Tibial artery (tissue), 4 donors: ENCODE measurements around the gene PRM1.

Experiments
- DNase-seq, 2 donors: peaks; one replicate each; pipeline ENCODE4 v3.0.0-alpha.2; 2019
- H3K27ac ChIP-seq, 2 donors: fragments of 200-600 bp; sonication (generic) in 1 of 2; 1 replicate in 1 of 2; 2 replicates in 1 of 2; pipeline ENCODE4 v1.5.1; 2018 to 2019; ENCODE audit warnings: mild to moderate bottlenecking in 1 of 2
- H3K27me3 ChIP-seq, 2 donors: fragments of 200-600 bp; sonication (generic) in 1 of 2; one replicate each; pipeline versions ENCODE4 v1.5.1 to v1.6.0; 2016 to 2019
- H3K36me3 ChIP-seq, 3 donors: fragments of 200-600 bp; sonication (generic) in 2 of 3; one replicate each; pipeline ENCODE4 v1.5.1; 2016 to 2019; ENCODE audit warnings: mild to moderate bottlenecking in 2 of 3
- H3K4me1 ChIP-seq, 4 donors: fragments of 200-600 bp; sonication (generic) in 2 of 4; 1 replicate in 3 of 4; 2 replicates in 1 of 4; pipeline ENCODE4 v1.5.1; 2016 to 2019
- H3K4me3 ChIP-seq, 2 donors: fragments of 200-600 bp; sonication (generic) in 1 of 2; 1 replicate in 1 of 2; 2 replicates in 1 of 2; pipeline ENCODE4 v1.5.1; 2018 to 2019; ENCODE audit warnings: mild to moderate bottlenecking in 2 of 2
- H3K9me3 ChIP-seq, 3 donors: fragments of 200-600 bp; sonication (generic) in 1 of 3; one replicate each; pipeline ENCODE4 v1.5.1; 2016 to 2019
- CTCF ChIP-seq, 2 experiments: fragments of 200-600 bp in 1 of 2; fragments of 450-650 bp in 1 of 2; IDR thresholded peaks; one replicate each; pipeline ENCODE4 v1.5.1; 2017 to 2019; ENCODE audit warnings: antibody characterized with exemption in 2 of 2, mild to moderate bottlenecking in 1 of 2, moderate library complexity in 1 of 2
- intact Hi-C: fragments of 100-400 bp; cut with DNase I; formaldehyde crosslinking; loops from one replicate; pipeline ENCODE4 v1.15.0; 2023; ENCODE audit warnings: low total_unique reads

The PRM1 gene

GRCh38 chr16:11240636-11241473, 40.3 kb downstream of the PRM1 start:
- no peaks in the 10 kb centered on the region for H3K4me1 ChIP-seq
- no peaks in the 10 kb centered on the region for H3K27me3 ChIP-seq
- H3K36me3 ChIP-seq, result no peaks in the 10 kb centered on the region
- no peaks in the 10 kb centered on the region for H3K9me3 ChIP-seq
- H3K27ac ChIP-seq, result peak overlapping the region in 1 of 2 donors; percentile 17
- DNase-seq, result no peak
- TF ChIP-seq CTCF (IDR thresholded peaks at IDR 0.05), result no peak
- no peak overlapping the region for H3K4me3 ChIP-seq
- intact Hi-C loops, result no loop called here

DNA sequence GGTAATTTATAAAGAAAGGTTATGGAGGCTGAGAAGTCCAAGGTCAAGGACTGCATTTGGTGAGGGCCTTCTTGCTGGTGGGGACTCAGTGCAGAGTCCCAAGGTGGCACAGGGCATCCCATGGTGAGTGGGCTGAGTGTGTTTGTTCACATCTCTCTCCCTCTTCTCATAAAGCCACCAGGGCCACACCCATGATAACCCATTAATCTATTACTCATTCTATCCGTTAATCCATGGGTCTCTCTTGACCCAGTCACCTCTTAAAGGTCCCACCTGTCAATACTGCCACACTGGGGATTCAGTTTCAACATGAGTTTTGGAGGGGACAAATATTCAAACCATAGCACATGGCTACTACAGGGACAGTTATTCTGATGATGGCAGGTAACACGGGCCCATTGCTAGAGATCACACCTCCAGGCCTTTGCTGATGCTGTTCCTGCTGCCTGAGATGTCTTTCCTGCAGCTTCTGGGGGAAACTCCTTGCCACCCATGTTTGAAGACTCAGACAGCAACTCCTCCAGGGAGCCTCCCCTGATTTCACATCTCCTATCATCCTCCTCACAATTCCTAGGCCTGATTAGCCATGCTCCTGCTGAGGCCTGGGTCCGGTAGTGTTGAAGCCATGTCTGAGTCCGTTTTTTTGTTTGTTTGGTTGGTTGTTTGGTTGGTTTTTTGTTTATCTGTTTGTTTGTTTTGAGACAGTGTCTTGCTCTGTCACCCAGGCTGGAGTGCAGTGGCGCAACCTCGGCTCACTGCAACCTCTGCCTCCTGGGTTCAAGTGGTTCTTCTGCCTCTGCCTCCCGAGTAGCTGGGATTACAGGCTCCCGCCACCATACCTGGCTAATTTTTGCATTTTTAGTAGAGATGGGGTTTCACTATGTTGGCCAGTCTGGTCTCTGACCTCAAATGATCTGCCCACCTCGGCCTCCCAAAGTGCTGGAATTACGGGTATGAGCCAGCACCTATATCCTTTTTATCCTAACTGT, 41.2 kb downstream of the PRM1 start:
- no peak for TF ChIP-seq CTCF (IDR thresholded peaks at IDR 0.05)
- Histone ChIP-seq H3K36me3 (no peaks in the 10 kb centered on the region), H3K27me3 (no peaks in the 10 kb centered on the region), H3K4me1 (no peaks in the 10 kb centered on the region), H3K9me3 (no peaks in the 10 kb centered on the region), H3K27ac (peak overlapping the region in 1 of 2 donors; percentile 17), H3K4me3 (no peak overlapping the region)
- intact Hi-C loops, result no loop called here
- no peak for DNase-seq

- no peaks in the 10 kb centered on the region for H3K27me3 ChIP-seq
- H3K4me1 ChIP-seq, result no peaks in the 10 kb centered on the region
- H3K4me3 ChIP-seq, result no peak overlapping the region
- no peak for DNase-seq
- no peak for TF ChIP-seq CTCF (IDR thresholded peaks at IDR 0.05)
- H3K9me3 ChIP-seq, result no peaks in the 10 kb centered on the region
- intact Hi-C loops, result no loop called here
- no peaks in the 10 kb centered on the region for H3K36me3 ChIP-seq
- no peak overlapping the region for H3K27ac ChIP-seq
Observed at GRCh38 chr16:11238272-11239202, 42.6 kb downstream of the PRM1 start.

DNA sequence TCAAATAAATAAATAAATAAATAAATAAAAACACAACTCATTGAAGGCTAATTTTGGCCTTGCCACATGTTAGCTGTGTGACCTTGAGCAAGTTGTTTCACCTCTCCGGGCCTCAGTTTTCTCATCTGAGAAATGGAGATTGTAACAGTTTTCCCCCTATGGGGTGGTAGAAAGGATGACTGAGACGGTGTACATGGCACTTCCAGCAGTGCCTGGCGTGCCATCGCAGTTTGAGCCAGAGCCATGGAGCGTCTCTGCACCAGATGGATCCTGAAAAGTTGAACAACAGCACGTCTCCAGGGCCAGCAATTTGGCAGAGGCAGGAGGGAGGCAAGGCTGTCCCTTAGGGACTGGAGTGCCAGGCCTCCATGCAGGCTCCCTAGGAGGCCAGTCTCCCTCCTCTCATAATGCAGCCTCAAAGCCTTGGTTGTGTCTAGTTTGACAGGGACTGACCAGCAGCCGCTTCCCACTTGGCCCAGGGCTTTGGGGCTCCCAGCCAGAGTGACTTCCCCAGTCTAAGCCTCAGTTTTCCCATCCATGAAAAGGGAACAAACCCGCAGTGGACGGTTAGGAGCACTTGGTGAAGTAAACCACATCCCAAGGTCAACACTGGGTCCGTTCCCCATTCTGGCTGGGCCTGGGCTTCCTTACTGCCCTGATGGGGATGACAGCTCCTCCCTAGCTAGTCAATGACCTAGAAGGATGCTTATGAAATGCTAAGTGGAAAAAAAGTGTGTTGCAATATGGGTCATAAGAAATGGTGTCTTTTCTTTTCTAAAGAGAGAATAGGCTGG, 44.5 kb downstream of the PRM1 start:
- DNase-seq, result no peak
- intact Hi-C loops, result no loop called here
- Histone ChIP-seq H3K27ac (no peak overlapping the region), H3K27me3 (peaks cover 0 to 3% of the 10 kb centered on the region in 2 donors), H3K4me3 (no peak overlapping the region), H3K36me3 (no peaks in the 10 kb centered on the region), H3K4me1 (peaks cover 0 to 6% (median 0%) of the 10 kb centered on the region in 4 donors), H3K9me3 (no peaks in the 10 kb centered on the region)
- TF ChIP-seq CTCF (IDR thresholded peaks at IDR 0.05), result no peak
